GM19043 (cell line): ENCODE results near the gene THRSP.
"Not testable (repeated sequence)": the region's sequence is repeated elsewhere in the genome, so short reads cannot be mapped to it uniquely, and the experiment has no call there.

Source experiments
- ATAC-seq: cut with Tn5 transposase; IDR thresholded peaks from one replicate; pipeline ENCODE4 v1.9.1; 2021; ENCODE audit warnings: low read depth; ENCODE audit not compliant: unreplicated experiment

Gene THRSP

GRCh38 chr11:78063440-78064181 lies at the start of gene THRSP:
TSS of gene THRSP (plus strand) at chr11:78063861. CDS start at chr11:78063882, 21 bp downstream.
- no peak for ATAC-seq

- ATAC-seq = not testable (repeated sequence)
These were observed 48.6 kb upstream of the THRSP start for GRCh38 chr11:78014937-78015520.

- no peak for ATAC-seq
These were observed 47.8 kb upstream of the THRSP start for GRCh38 chr11:78015878-78016277.

GRCh38 chr11:78019808-78020207 lies 43.9 kb upstream of the THRSP start:
- no peak for ATAC-seq

GRCh38 chr11:78020246-78020645 lies 43.4 kb upstream of the THRSP start:
- ATAC-seq = no peak

GRCh38 chr11:78021611-78022010 lies 42.0 kb upstream of the THRSP start:
- no peak for ATAC-seq

- ATAC-seq = no peak
These were observed 41.0 kb upstream of the THRSP start, which contains the start of gene KCTD14 for GRCh38 chr11:78022397-78023396. TSS of gene KCTD14 (minus strand) at chr11:78023276. CDS start at chr11:78023249, 27 bp downstream.

- ATAC-seq = no peak
These were observed 40.2 kb upstream of the THRSP start for GRCh38 chr11:78023426-78023825.

GRCh38 chr11:78025378-78025777 lies 38.3 kb upstream of the THRSP start:
- no peak for ATAC-seq

- ATAC-seq = no peak
These were observed 35.9 kb upstream of the THRSP start for GRCh38 chr11:78027759-78028158.

- not testable (repeated sequence) for ATAC-seq
These were observed 35.2 kb upstream of the THRSP start for GRCh38 chr11:78028423-78028822.

GRCh38 chr11:78030429-78031325 lies 33.0 kb upstream of the THRSP start:
- no peak for ATAC-seq

GRCh38 chr11:78031629-78032028 lies 32.0 kb upstream of the THRSP start:
- peak; percentile 90 for ATAC-seq

GRCh38 chr11:78032090-78032489 lies 31.6 kb upstream of the THRSP start:
- ATAC-seq = no peak

GRCh38 chr11:78033040-78033439 lies 30.6 kb upstream of the THRSP start:
- no peak for ATAC-seq

- no peak for ATAC-seq
These were observed 29.0 kb upstream of the THRSP start for GRCh38 chr11:78034623-78035022.

- ATAC-seq = no peak
These were observed 27.3 kb upstream of the THRSP start for GRCh38 chr11:78036313-78036712.

- no peak for ATAC-seq
These were observed 26.6 kb upstream of the THRSP start for GRCh38 chr11:78037056-78037455.

GRCh38 chr11:78037825-78038620 lies 25.6 kb upstream of the THRSP start:
- ATAC-seq = no peak
